Measurements from ENCODE around the gene LUC7L3. TPM values are rescaled to one million over a fixed set of nuclear protein-coding genes. Genes with fewer than 3 reads are reported as not detected.

Gene LUC7L3, protein sequence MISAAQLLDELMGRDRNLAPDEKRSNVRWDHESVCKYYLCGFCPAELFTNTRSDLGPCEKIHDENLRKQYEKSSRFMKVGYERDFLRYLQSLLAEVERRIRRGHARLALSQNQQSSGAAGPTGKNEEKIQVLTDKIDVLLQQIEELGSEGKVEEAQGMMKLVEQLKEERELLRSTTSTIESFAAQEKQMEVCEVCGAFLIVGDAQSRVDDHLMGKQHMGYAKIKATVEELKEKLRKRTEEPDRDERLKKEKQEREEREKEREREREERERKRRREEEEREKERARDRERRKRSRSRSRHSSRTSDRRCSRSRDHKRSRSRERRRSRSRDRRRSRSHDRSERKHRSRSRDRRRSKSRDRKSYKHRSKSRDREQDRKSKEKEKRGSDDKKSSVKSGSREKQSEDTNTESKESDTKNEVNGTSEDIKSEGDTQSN
- total RNA-seq (2022; extraction: Qiagen RNA extraction; ENCODE audit: low read depth) = 66.5 to 129 TPM (median 101 TPM) in 5 replicates

DNA sequence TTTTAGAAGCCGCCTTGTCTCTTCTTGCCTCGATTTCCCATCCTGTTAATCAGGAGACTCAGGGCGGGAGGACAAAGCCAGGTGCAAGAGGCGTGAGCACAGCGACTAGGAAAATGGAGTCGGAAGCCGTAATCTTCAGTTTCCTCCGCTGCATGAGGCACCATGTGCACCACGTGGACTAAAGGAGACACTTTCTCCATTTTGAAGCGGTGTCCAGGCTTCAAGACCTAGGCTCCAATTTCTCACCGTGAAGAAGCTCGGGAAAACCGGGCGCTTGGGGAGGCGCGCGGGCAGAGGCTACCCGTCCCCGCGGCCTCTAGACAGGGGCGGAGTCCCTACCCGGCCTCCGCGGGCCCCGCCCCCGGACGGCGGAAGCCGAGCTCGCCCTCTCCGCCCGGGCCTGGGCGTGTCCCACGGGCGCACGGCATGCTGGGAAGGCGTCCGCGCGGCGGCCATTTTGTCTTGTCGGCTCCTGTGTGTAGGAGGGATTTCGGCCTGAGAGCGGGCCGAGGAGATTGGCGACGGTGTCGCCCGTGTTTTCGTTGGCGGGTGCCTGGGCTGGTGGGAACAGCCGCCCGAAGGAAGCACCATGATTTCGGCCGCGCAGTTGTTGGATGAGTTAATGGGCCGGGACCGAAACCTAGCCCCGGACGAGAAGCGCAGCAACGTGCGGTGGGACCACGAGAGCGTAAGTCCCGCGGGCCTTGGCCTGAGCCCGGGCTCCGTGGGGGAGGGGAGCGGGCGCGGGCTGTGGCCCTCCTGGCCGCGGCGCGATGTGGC is at the start of gene LUC7L3:
Gene LUC7L3, plus strand, starts transcription at position 460 of the 780 bp plus-strand sequence. Its CDS starts 130 bp downstream, at position 590.

GRCh38 chr17:50707289-50708049 is 11.9 kb upstream of the LUC7L3 start, which contains the start of gene ANKRD40:
Gene ANKRD40, minus strand, starts transcription at chr17:50707914. Its CDS starts 260 bp downstream, at chr17:50707654.

GRCh38 chr17:50767446-50767845 is 48.0 kb downstream of the LUC7L3 start, which contains the start of gene ANKRD40CL:
Gene ANKRD40CL, minus strand, starts transcription at chr17:50767518. Its CDS starts 605 bp downstream, at chr17:50766913.

Other genes with a start within 250 kb of the LUC7L3 start
- gene RSAD1, start 240.7 kb upstream of the LUC7L3 start, total RNA-seq (2022; extraction: Qiagen RNA extraction; ENCODE audit: low read depth) = 28.3 to 37.0 TPM (median 35.1 TPM) in 5 replicates
- gene MYCBPAP, start 211.2 kb upstream of the LUC7L3 start, total RNA-seq (2022; extraction: Qiagen RNA extraction; ENCODE audit: low read depth) = 0.37 to 0.85 TPM (median 0.51 TPM) in 5 replicates
- gene EPN3, start 186.9 kb upstream of the LUC7L3 start, total RNA-seq (2022; extraction: Qiagen RNA extraction; ENCODE audit: low read depth) = 0.09 to 0.64 TPM (median 0.23 TPM) in 5 replicates
- 67.9 to 86.8 TPM (median 81.2 TPM) in 5 replicates for gene SPATA20, start 172.4 kb upstream of the LUC7L3 start, total RNA-seq (2022; extraction: Qiagen RNA extraction; ENCODE audit: low read depth)
- 3.7 to 5.4 TPM (median 4.7 TPM) in 5 replicates for gene CACNA1G, start 158.9 kb upstream of the LUC7L3 start, total RNA-seq (2022; extraction: Qiagen RNA extraction; ENCODE audit: low read depth)
- gene ABCC3, start 84.7 kb upstream of the LUC7L3 start, total RNA-seq (2022; extraction: Qiagen RNA extraction; ENCODE audit: low read depth) = 111 to 157 TPM (median 133 TPM) in 5 replicates
- gene ANKRD40, start 11.7 kb upstream of the LUC7L3 start, total RNA-seq (2022; extraction: Qiagen RNA extraction; ENCODE audit: low read depth) = 42.5 to 52.6 TPM (median 48.5 TPM) in 5 replicates
- not detected in 5 replicates for gene ANKRD40CL, start 47.9 kb downstream of the LUC7L3 start, total RNA-seq (2022; extraction: Qiagen RNA extraction; ENCODE audit: low read depth)
- 0.03 to 0.07 TPM in 2 of 5 replicates, not detected in the others for gene WFIKKN2, start 116.0 kb downstream of the LUC7L3 start, total RNA-seq (2022; extraction: Qiagen RNA extraction; ENCODE audit: low read depth)
- gene TOB1, start 146.8 kb downstream of the LUC7L3 start, total RNA-seq (2022; extraction: Qiagen RNA extraction; ENCODE audit: low read depth) = 79.5 to 97.3 TPM (median 81.4 TPM) in 5 replicates

All from A549 treated with RU486 at 1 μM for 4 hours (cell line).